ENCODE data around the gene YIF1A.

DNA sequence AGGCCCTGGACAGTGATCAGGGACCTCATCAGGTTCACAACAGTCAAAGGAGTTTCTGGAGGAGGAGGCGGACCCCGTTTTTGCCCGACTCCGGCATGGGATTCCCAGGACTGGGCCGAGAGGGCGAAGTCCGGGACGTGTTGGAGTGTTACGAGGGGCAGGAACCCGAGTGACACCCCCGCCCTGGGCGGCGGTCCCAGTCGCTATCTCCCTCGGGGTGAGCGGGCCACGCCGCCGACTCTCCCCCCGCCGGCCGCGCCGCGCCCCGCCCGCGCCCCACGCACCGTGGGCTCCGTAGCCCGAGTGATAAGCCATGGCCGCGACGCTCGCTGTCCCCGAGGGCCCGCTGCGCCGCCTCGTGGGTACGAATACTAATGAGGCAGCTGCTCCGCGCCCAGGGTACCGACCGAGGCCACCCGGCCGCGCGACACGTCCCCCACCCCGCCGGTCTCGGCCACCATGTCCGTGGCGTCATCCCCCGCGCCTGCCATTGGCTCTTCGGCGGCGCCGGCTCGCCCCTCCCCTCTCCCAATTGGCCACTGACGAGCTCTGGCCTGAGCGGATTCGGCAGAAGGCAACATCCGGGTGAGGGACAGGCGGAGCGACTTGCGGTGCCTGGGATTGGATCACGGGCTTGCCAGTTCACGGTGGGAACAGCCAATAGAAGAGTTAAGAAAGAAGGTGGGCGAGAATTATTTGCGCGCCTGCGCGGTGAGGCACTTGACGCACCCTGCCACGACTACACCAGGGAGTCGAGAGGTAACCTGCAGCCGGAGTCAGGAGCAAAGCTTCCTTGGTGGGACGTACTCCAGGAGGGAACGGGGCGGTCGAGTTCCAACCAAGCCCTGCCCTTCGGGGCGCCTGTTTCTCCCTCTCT is at the start of gene YIF1A:
- TF ChIP-seq YY1 (tag by site-specific recombination; IDR thresholded peaks at IDR 0.05) (peak; percentile 50; the same call in 1 of the 2 replicates), ZNF239 (tag by site-specific recombination; IDR thresholded peaks at IDR 0.05) (no peak), ZNF629 (tag by site-specific recombination; IDR thresholded peaks at IDR 0.05) (no peak), ZFP41 (tag by site-specific recombination; IDR thresholded peaks at IDR 0.05; ENCODE audit: borderline replicate concordance) (no peak), ZNF513 (tag by site-specific recombination; IDR thresholded peaks at IDR 0.05) (no peak), ZFHX2 (tag by site-specific recombination; conservative IDR thresholded peaks at IDR 0.05) (no peak; the same call in 1 of the 2 replicates), ZNF510 (tag by site-specific recombination; IDR thresholded peaks at IDR 0.05; ENCODE audit: insufficient replicate concordance) (no peak), ZNF248 (tag by site-specific recombination; IDR thresholded peaks at IDR 0.05) (no peak), ZFP37 (tag by site-specific recombination; IDR thresholded peaks at IDR 0.05) (no peak)
- TF ChIP-seq, protein P1, sequence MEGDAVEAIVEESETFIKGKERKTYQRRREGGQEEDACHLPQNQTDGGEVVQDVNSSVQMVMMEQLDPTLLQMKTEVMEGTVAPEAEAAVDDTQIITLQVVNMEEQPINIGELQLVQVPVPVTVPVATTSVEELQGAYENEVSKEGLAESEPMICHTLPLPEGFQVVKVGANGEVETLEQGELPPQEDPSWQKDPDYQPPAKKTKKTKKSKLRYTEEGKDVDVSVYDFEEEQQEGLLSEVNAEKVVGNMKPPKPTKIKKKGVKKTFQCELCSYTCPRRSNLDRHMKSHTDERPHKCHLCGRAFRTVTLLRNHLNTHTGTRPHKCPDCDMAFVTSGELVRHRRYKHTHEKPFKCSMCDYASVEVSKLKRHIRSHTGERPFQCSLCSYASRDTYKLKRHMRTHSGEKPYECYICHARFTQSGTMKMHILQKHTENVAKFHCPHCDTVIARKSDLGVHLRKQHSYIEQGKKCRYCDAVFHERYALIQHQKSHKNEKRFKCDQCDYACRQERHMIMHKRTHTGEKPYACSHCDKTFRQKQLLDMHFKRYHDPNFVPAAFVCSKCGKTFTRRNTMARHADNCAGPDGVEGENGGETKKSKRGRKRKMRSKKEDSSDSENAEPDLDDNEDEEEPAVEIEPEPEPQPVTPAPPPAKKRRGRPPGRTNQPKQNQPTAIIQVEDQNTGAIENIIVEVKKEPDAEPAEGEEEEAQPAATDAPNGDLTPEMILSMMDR (tag by site-specific recombination; IDR thresholded peaks at IDR 0.05), result peak; percentile 30; the same call in 1 of the 2 replicates
- TF ChIP-seq, protein P2, sequence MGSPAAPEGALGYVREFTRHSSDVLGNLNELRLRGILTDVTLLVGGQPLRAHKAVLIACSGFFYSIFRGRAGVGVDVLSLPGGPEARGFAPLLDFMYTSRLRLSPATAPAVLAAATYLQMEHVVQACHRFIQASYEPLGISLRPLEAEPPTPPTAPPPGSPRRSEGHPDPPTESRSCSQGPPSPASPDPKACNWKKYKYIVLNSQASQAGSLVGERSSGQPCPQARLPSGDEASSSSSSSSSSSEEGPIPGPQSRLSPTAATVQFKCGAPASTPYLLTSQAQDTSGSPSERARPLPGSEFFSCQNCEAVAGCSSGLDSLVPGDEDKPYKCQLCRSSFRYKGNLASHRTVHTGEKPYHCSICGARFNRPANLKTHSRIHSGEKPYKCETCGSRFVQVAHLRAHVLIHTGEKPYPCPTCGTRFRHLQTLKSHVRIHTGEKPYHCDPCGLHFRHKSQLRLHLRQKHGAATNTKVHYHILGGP (tag by site-specific recombination; IDR thresholded peaks at IDR 0.05), result no peak

Measured in HEK293 (cell line).